HFF-Myc (cell line): ENCODE data around the gene CCDC30.

Experiments used
- DNase-seq: peaks from one replicate; pipeline ENCODE4 v3.0.0-alpha.2; 2011; ENCODE audit warnings: low read depth; ENCODE audit errors: extremely low read depth
- H3K4me3 ChIP-seq: replicated peaks from 2 replicates; pipeline ENCODE4 v1.5.1; 2011; ENCODE audit warnings: low read depth, mild to moderate bottlenecking, control low read depth, low read length
- TF ChIP-seq, protein P1 (sequence below): IDR thresholded peaks from 2 replicates; pipeline ENCODE4 v1.5.1; 2012; ENCODE audit warnings: mild to moderate bottlenecking, low read depth, low read length, control low read depth; ENCODE audit errors: missing control alignments

Gene CCDC30

DNA sequence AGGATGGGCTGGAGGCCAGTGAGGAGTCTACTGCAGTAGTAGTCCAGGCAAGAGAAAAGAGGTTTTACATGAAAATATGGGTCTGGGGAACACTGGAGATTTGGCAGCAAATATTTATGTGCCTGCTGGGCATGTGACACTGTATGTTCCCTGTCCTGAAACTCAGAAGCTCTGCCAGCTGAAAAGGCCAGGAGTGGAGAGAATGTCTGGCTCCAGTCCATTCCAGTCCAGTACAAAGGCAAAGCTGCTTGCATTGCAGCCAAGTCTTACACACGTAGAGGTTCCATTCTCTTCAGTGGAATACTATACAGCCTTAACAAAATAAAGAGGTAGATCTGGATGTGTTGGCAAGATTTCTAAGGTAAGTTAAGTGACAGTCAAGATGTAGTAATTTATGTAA is 211.6 kb downstream of the CCDC30 start:
- TF ChIP-seq, protein P1, sequence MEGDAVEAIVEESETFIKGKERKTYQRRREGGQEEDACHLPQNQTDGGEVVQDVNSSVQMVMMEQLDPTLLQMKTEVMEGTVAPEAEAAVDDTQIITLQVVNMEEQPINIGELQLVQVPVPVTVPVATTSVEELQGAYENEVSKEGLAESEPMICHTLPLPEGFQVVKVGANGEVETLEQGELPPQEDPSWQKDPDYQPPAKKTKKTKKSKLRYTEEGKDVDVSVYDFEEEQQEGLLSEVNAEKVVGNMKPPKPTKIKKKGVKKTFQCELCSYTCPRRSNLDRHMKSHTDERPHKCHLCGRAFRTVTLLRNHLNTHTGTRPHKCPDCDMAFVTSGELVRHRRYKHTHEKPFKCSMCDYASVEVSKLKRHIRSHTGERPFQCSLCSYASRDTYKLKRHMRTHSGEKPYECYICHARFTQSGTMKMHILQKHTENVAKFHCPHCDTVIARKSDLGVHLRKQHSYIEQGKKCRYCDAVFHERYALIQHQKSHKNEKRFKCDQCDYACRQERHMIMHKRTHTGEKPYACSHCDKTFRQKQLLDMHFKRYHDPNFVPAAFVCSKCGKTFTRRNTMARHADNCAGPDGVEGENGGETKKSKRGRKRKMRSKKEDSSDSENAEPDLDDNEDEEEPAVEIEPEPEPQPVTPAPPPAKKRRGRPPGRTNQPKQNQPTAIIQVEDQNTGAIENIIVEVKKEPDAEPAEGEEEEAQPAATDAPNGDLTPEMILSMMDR = no peak
- no peak for DNase-seq
- no peak overlapping the region for H3K4me3 ChIP-seq

DNA sequence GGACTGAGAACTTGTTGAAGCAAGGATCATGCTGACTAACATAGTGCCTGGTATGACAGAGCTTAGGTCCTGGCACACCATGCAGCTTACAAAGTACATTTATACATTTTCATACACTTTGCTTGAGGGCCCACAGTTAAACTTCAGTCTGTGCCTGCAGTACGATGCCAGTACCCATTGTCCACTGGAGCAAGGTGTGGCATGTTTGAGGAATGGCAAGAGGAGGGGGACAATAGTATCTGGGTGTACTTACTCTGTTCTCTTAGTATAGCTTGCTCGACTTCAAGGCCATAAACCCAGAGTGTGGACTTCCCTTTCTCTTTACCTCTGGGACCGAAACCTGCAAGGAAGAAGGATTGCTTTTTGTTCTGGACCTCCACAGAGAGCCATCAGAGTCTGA is 212.4 kb downstream of the CCDC30 start:
- TF ChIP-seq, protein P1 = no peak
- no peak overlapping the region for H3K4me3 ChIP-seq
- no peak for DNase-seq

DNA sequence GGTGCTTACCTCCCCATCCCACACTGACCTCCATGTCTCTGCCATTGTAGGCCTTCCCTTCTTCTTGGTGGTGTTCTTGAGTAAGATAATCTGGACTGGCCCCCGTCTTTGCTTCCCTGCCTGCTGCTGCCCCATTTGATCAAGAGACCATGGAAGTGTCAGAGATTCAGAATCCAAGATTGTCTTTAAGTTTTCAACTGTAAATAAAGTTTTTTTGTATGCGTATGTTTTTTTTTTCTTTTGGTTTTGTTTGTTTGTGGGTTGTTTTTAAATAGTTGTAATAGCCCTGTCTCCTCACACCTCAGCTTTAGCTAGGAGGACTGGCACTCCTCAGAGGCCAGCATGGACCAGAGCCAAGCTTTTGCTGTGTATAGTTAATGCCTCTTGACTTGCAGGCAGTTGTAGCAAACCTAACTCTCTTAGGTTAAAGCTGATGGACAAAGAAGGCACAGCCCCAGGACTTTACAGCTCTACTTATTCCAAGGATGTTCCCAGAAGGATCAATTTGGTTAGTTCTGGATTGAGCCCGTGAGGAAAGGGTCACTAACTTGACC is 213.5 kb downstream of the CCDC30 start:
- DNase-seq = no peak
- TF ChIP-seq, protein P1 = no peak
- H3K4me3 ChIP-seq = no peak overlapping the region

DNA sequence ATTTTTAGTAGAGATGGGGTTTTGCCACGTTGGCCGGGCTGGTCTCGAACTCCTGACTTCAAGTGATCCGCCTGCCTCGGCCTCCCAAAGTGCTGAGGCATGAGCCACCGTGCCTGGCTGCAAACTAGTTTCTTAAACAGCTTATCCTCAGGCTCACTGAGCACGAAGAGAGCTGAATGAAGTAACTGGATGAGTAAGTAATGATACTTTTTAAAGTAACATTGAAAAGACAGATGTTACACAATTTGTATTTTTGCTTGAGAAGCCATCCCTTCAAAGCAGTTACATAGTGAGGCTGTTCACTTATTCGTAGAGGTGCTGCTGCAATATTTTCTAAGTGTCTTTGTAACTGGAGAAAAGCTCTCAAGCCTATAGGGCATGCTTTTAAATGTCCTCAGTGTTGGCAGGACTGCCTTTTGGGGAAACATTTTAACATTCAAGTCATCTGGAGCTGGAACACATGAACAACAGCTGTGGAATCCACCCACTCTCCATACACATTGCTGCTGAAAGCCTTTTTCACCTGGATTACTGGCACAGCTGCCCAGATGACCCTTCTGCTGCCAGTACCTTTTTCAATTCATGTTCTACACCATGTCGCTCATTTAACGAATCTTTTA is 216.4 kb downstream of the CCDC30 start:
- TF ChIP-seq, protein P1 = no peak
- H3K4me3 ChIP-seq = peak overlapping the region; percentile 92; the same call in 1 of the 2 replicates
- DNase-seq = peak; percentile 54

DNA sequence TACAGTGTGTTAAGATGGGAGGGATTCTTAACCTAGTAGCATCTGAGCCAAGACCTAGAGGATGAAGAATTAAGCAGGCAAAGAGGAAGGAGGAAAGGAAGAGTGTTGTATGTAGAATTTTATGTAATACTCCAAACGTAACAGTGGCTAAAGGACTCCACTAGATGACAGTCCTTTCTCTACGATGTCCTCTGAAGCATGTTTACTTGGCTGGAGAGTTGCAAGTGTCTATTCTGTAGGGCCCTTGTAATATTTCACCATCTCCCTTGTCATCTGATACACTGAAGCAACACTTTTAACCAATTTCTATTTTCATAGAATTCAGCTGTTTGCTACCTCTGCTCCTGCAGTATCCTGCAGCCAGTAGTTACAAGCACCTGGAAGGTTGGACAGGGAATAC is 217.0 kb downstream of the CCDC30 start:
- peak overlapping the region; percentile 92 for H3K4me3 ChIP-seq
- no peak for DNase-seq
- TF ChIP-seq, protein P1 = no peak

DNA sequence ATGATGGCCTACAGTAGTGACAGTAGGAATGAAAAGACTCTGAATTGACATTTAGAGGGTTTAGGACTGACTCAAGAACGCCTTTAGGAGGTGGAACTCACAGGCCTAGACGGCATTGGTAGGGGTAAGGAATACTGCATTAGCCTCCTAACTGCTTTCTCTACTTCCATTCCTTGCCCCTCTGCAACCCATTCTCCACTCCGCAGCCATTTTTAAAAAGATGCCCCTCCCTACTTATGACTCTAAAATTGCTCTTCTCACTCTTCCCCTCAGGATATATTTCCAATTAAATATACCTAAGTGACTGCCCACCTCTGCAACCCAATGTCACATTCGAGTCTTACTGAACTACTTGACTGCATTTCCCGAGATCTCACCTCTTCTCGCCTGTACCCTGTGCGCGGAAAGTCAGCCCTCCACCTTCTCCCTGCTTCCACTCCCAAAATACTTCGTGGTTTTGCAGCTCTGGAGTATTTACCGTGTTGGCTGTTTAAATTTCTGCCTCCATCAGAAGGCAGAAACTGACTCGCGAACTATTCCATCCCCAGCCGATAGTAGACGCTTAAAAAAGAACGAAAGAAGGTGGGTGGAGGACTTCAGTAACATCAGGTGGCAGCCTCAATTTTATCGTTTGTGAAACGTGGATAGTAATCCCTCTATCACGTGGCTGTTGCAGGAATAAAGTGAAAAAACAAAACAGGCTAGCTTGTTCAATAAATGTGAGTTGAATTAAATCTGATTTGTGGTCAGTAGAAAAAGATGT is 218.0 kb downstream of the CCDC30 start:
- DNase-seq = no peak
- peak overlapping the region; percentile 92 for H3K4me3 ChIP-seq
- TF ChIP-seq, protein P1 = no peak
